Measurements from ENCODE around the gene PLXNC1.

- no peak for TF ChIP-seq CHD1 (IDR thresholded peaks at IDR 0.05; ENCODE audit: low read depth, low read length)
- TF ChIP-seq JUN (IDR thresholded peaks at IDR 0.05; ENCODE audit: low read depth, low read length): no peak
- TF ChIP-seq TAF7 (optimal IDR thresholded peaks at IDR 0.05; ENCODE audit: borderline replicate concordance, low read depth, low read length): no peak
- TF ChIP-seq POLR2AphosphoS5 (IDR thresholded peaks at IDR 0.05; ENCODE audit: low read depth, low read length): no peak
- no peak for TF ChIP-seq CTCF (IDR thresholded peaks at IDR 0.05; ENCODE audit: control extremely low read depth in 1 of 3, insufficient read depth in 1 of 3, low read depth in 1 of 3, low read length in 3 of 3)
- no peak for TF ChIP-seq POLR2A (IDR thresholded peaks at IDR 0.05; ENCODE audit: control extremely low read depth in 1 of 2, low read depth in 2 of 2, low read length in 2 of 2)
- TF ChIP-seq TAF1 (IDR thresholded peaks at IDR 0.05; ENCODE audit: low read depth, low read length): no peak
- no peak for TF ChIP-seq HDAC6 (IDR thresholded peaks at IDR 0.05; ENCODE audit: low read depth, low read length)
- TF ChIP-seq ASH2L (IDR thresholded peaks at IDR 0.05; ENCODE audit: low read length): no peak
- no peak for TF ChIP-seq RFX5 (IDR thresholded peaks at IDR 0.05; ENCODE audit: borderline replicate concordance, low read depth, low read length)
- no peak for TF ChIP-seq HDAC2 (IDR thresholded peaks at IDR 0.05; ENCODE audit: borderline replicate concordance in 1 of 2, low read depth in 2 of 2, low read length in 2 of 2)
- TF ChIP-seq USF2 (IDR thresholded peaks at IDR 0.05; ENCODE audit: low read length): no peak
- TF ChIP-seq RBBP5 (IDR thresholded peaks at IDR 0.05; ENCODE audit: borderline replicate concordance, low read depth, low read length): no peak
- no peak for TF ChIP-seq CREB1 (IDR thresholded peaks at IDR 0.05)
These were observed 134.3 kb downstream of the PLXNC1 start for GRCh38 chr12:94282675-94283074.
